Measurements from ENCODE around the gene TCEAL3. TPM values are rescaled to one million over a fixed set of nuclear protein-coding genes. Genes with fewer than 3 reads are reported as not detected.
"Not testable (repeated sequence)": the region's sequence is repeated elsewhere in the genome, so short reads cannot be mapped to it uniquely, and the experiment has no call there.

The TCEAL3 gene
- total RNA-seq, 6 experiments from 2014 or later = 54.3 to 75.5 (median 62.7) TPM

DNA sequence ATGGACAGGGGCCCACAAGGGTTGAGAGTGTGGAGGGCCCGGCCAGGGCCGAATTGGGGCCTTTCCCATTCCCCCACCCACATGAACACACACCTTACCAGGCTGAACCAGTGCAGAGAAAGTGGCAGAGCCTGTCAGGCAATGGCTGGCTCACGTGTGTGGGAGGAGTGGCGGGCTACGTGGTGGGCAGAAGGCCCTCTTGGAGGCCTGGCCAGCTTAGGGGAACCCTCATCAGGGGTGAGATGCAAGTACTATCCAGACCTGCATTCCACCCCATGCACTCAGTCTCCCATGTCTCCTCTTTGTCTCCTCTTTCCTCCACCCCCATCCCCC is 21.5 kb upstream of the TCEAL3 start:
- H3K9me3 Mint-ChIP-seq = no peaks in the 10 kb centered on the region
- peak overlapping the region; percentile 85 for H3K27ac Mint-ChIP-seq
- TF ChIP-seq, protein P1, sequence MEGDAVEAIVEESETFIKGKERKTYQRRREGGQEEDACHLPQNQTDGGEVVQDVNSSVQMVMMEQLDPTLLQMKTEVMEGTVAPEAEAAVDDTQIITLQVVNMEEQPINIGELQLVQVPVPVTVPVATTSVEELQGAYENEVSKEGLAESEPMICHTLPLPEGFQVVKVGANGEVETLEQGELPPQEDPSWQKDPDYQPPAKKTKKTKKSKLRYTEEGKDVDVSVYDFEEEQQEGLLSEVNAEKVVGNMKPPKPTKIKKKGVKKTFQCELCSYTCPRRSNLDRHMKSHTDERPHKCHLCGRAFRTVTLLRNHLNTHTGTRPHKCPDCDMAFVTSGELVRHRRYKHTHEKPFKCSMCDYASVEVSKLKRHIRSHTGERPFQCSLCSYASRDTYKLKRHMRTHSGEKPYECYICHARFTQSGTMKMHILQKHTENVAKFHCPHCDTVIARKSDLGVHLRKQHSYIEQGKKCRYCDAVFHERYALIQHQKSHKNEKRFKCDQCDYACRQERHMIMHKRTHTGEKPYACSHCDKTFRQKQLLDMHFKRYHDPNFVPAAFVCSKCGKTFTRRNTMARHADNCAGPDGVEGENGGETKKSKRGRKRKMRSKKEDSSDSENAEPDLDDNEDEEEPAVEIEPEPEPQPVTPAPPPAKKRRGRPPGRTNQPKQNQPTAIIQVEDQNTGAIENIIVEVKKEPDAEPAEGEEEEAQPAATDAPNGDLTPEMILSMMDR (IDR thresholded peaks at IDR 0.05) = no peak
- H3K36me3 Mint-ChIP-seq (ENCODE audit: low read depth) = peaks cover 21% of the 10 kb centered on the region
- DNase-seq = no peak
- peak overlapping the region; percentile 93 for H3K4me3 Mint-ChIP-seq
- H3K4me1 Mint-ChIP-seq (ENCODE audit: low read depth) = peaks cover 10% of the 10 kb centered on the region
- H3K27me3 Mint-ChIP-seq (ENCODE audit: insufficient read depth) = no peaks in the 10 kb centered on the region

DNA sequence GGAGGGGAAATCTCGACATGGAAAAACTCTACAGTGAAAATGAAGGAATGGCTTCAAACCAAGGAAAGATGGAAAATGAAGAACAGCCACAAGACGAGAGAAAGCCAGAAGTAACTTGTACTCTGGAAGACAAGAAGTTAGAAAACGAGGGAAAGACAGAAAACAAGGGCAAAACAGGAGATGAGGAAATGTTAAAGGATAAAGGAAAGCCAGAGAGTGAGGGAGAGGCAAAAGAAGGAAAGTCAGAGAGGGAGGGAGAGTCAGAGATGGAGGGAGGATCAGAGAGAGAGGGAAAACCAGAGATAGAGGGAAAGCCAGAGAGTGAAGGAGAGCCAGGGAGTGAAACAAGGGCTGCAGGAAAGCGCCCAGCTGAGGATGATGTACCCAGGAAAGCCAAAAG is 21.1 kb upstream of the TCEAL3 start:
- Mint-ChIP-seq H3K27me3 (ENCODE audit: insufficient read depth) (no peaks in the 10 kb centered on the region), H3K27ac (peak overlapping the region; percentile 85), H3K4me3 (peak overlapping the region; percentile 93), H3K4me1 (ENCODE audit: low read depth) (peaks cover 10% of the 10 kb centered on the region), H3K9me3 (no peaks in the 10 kb centered on the region), H3K36me3 (ENCODE audit: low read depth) (peaks cover 25% of the 10 kb centered on the region)
- DNase-seq = no peak
- TF ChIP-seq, protein P1 (IDR thresholded peaks at IDR 0.05) = no peak

DNA sequence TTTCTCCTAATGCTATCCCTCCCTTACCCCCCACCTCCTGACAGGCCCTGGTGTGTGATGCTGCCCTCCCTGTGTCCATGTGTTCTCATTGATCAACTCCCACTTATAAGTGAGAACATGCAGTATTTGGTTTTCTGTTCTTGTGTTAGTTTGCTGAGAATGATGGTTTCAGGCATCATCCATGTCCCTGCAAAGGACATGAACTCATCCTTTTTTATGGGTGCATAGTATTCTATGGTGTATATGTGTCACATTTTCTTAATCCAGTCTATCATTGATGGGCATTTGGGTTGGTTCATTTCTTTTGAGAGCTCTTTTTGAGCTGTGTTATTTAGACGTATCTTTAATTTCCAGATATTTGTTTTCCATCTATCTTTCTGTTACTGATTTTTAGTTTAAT is 15.5 kb upstream of the TCEAL3 start:
- not testable (repeated sequence) for H3K4me1 Mint-ChIP-seq (ENCODE audit: low read depth); H3K9me3 Mint-ChIP-seq; H3K27ac Mint-ChIP-seq; H3K27me3 Mint-ChIP-seq (ENCODE audit: insufficient read depth); DNase-seq; H3K4me3 Mint-ChIP-seq
- peaks cover 26% of the 10 kb centered on the region for H3K36me3 Mint-ChIP-seq (ENCODE audit: low read depth)

DNA sequence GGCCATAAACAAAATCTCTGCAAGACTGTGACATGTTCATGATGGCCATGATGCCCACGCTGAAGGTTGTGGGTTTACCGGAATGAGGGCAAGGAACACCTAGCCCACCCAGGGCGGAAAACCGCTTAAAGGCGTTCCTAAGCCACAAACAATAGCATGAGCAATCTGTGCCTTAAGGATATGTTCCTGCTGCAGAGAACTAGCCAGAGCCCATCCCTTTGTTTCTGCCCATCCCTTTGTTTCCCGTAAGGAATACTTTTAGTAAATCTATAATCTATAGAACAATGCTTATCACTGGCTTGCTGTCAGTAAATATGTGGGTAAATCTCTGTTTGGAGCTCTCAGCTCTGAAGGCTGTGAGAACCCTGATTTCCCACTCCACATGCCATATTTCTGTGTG is 12.6 kb upstream of the TCEAL3 start:
- H3K27me3 Mint-ChIP-seq (ENCODE audit: insufficient read depth); H3K4me1 Mint-ChIP-seq (ENCODE audit: low read depth); H3K27ac Mint-ChIP-seq; H3K4me3 Mint-ChIP-seq; DNase-seq; H3K9me3 Mint-ChIP-seq: not testable (repeated sequence)
- H3K36me3 Mint-ChIP-seq (ENCODE audit: low read depth) = peaks cover 26% of the 10 kb centered on the region

DNA sequence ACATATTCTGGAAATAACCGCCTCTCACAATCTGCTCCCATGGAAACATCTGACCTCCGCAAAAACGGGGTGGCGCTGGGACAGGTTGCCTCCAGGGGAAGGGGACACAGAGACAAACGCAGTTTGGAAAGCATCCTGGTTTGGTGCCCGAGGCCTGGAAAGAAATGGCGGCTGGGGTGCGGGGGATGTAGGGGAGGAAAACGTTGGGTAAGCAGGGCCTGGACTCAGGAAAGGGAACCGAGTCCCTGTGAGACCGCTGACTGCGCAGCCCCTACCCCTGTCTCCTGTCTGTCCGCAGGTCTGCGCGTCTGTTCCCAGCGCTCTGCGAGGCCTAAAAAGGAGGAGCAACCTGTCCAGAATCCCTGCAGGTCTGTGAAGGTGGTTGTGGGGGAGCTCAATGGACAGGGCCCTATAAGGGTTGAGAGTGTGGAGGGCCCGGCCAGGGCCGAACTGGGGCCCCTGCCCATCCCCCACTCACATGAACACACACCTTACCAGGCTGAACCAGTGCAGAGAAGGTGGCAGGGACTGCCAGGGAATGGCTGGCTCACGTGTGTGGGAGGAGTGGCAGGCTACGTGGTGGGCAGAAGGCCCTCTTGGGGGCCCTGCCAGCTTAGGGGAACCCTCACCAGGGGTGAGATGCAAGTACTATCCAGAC is 672 bp downstream of the TCEAL3 start:
- Mint-ChIP-seq H3K4me3 (peak overlapping the region; percentile 89), H3K4me1 (ENCODE audit: low read depth) (peaks cover 30% of the 10 kb centered on the region), H3K9me3 (no peaks in the 10 kb centered on the region), H3K27ac (peak overlapping the region; percentile 75), H3K36me3 (ENCODE audit: low read depth) (peaks cover 18% of the 10 kb centered on the region), H3K27me3 (ENCODE audit: insufficient read depth) (no peaks in the 10 kb centered on the region)
- no peak for DNase-seq
- TF ChIP-seq, protein P1 (IDR thresholded peaks at IDR 0.05) = no peak

DNA sequence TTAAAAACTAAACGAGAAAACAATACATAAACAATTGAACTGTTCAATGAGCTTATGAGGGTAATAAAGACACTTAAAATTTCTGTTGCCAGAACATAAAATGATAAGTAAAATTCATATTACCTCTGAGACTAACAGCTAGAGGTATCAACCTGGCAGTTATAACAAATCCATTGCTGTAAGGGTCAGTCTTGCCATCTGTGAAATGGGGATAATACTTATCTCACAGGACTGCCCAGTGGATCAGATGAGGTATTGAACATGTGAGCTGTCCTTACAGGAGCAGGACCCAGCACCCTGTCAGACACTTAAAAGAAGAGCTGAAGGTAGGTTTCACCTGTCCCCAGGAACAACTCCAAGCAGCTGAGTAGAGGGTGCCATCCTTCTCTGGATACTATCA is 2.5 kb downstream of the TCEAL3 start:
- DNase-seq = no peak
- TF ChIP-seq, protein P1 (IDR thresholded peaks at IDR 0.05) = no peak
- peak overlapping the region; percentile 16; the same call in 1 of the 2 replicates for H3K27ac Mint-ChIP-seq
- peaks cover 48% of the 10 kb centered on the region for H3K4me1 Mint-ChIP-seq (ENCODE audit: low read depth)
- no peaks in the 10 kb centered on the region for H3K27me3 Mint-ChIP-seq (ENCODE audit: insufficient read depth)
- H3K9me3 Mint-ChIP-seq = no peaks in the 10 kb centered on the region
- no peak overlapping the region for H3K4me3 Mint-ChIP-seq
- peaks cover 12% of the 10 kb centered on the region for H3K36me3 Mint-ChIP-seq (ENCODE audit: low read depth)
